Tibial nerve (tissue), 4 donors: ENCODE data around the gene PTPRM. TPM values are rescaled to one million over a fixed set of nuclear protein-coding genes. Genes with fewer than 3 reads are reported as not detected.

ENCODE experiments used
- DNase-seq, 2 donors: peaks; one replicate each; pipeline ENCODE4 v3.0.0-alpha.2; 2019; ENCODE audit warnings: low spot score in 2 of 2
- H3K27ac ChIP-seq, 4 donors: fragments of 200-600 bp; sonication (generic) in 3 of 4; one replicate each; pipeline ENCODE4 v1.5.1; 2017 to 2019; ENCODE audit warnings: mild to moderate bottlenecking in 1 of 4
- H3K27me3 ChIP-seq, 2 donors: fragments of 200-600 bp; sonication (generic) in 1 of 2; one replicate each; pipeline versions ENCODE4 v1.5.1 to v1.6.0; 2017 to 2019
- H3K36me3 ChIP-seq, 3 donors: fragments of 200-600 bp; sonication (generic); one replicate each; pipeline ENCODE4 v1.5.1; 2018 to 2019
- H3K4me1 ChIP-seq, 4 donors: fragments of 200-600 bp; sonication (generic) in 3 of 4; one replicate each; pipeline ENCODE4 v1.5.1; 2017 to 2019
- H3K4me3 ChIP-seq, 4 donors: fragments of 200-600 bp; sonication (generic) in 3 of 4; one replicate each; pipeline ENCODE4 v1.5.1; 2017 to 2019; ENCODE audit warnings: mild to moderate bottlenecking in 1 of 4, moderate library complexity in 1 of 4
- H3K9me3 ChIP-seq, 4 donors: fragments of 200-600 bp; sonication (generic) in 3 of 4; one replicate each; pipeline ENCODE4 v1.5.1; 2017 to 2019
- CTCF ChIP-seq, 5 experiments: fragments of 200-600 bp in 3 of 5; fragments of 450-650 bp in 2 of 5; sonication (generic) in 3 of 5; IDR thresholded peaks; one replicate each; pipeline ENCODE4 v1.5.1; 2016 to 2019; ENCODE audit warnings: antibody characterized with exemption in 5 of 5, mild to moderate bottlenecking in 3 of 5, moderate library complexity in 2 of 5
- EP300 ChIP-seq, 2 donors: sonication (generic); formaldehyde crosslinking; IDR thresholded peaks; one replicate each; pipeline ENCODE4 v1.6.1; 2017; ENCODE audit warnings: antibody characterized with exemption in 2 of 2, mild to moderate bottlenecking in 1 of 2
- POLR2A ChIP-seq, 2 donors: fragments of 450-650 bp; IDR thresholded peaks; one replicate each; pipeline ENCODE4 v1.6.1; 2017; ENCODE audit warnings: antibody characterized with exemption in 2 of 2, mild to moderate bottlenecking in 2 of 2, moderate library complexity in 2 of 2
- WGBS, 2 donors: methylation state at CpG; one replicate each; pipeline ENCODE4 v1.1.5; 2018; 5-methylcytosine and 5-hydroxymethylcytosine counted together
- total RNA-seq, 4 donors: library from RNA; depleted of rRNA; stranded (reverse); fragments of >200 nt; gene quantifications; one replicate each; pipeline ENCODE4 v1.1.0, GENCODE V29; 2016

PTPRM gene
- total RNA-seq, 4 donors from 2014 or later: 62.2 to 92.4 (median 80.7) TPM

- WGBS, 2 donors: 85 to 90% methylated on average over 4 of the region's 4 CpGs
- Histone ChIP-seq H3K4me3 (no peak overlapping the region), H3K9me3 (peaks cover 0 to 5% (median 0%) of the 10 kb centered on the region in 4 donors), H3K27ac (no peak overlapping the region), H3K36me3 (no peaks in the 10 kb centered on the region), H3K27me3 (no peaks in the 10 kb centered on the region), H3K4me1 (no peaks in the 10 kb centered on the region)
- no peak for TF ChIP-seq POLR2A (IDR thresholded peaks at IDR 0.05)
- no peak for TF ChIP-seq CTCF (IDR thresholded peaks at IDR 0.05)
- DNase-seq: no peak
Measured at GRCh38 chr18:7879717-7880116, 312.6 kb downstream of the PTPRM start.

GRCh38 chr18:7885865-7886264 lies 318.7 kb downstream of the PTPRM start:
- no peaks in the 10 kb centered on the region for H3K36me3 ChIP-seq
- WGBS, 2 donors: 63 to 67% methylated on average over 5 of the region's 5 CpGs
- peaks cover 0 to 3% (median 0%) of the 10 kb centered on the region in 4 donors for H3K4me1 ChIP-seq
- no peak overlapping the region for H3K27ac ChIP-seq
- no peaks in the 10 kb centered on the region for H3K27me3 ChIP-seq
- no peak for TF ChIP-seq POLR2A (IDR thresholded peaks at IDR 0.05)
- TF ChIP-seq CTCF (IDR thresholded peaks at IDR 0.05): no peak
- TF ChIP-seq EP300 (IDR thresholded peaks at IDR 0.05): no peak
- H3K9me3 ChIP-seq: no peaks in the 10 kb centered on the region
- no peak overlapping the region for H3K4me3 ChIP-seq
- no peak for DNase-seq

- Histone ChIP-seq H3K4me1 (peaks cover 0 to 3% (median 0%) of the 10 kb centered on the region in 4 donors), H3K36me3 (peaks cover 0 to under 1% (median 0%) of the 10 kb centered on the region in 3 donors), H3K4me3 (no peak overlapping the region), H3K9me3 (no peaks in the 10 kb centered on the region), H3K27me3 (no peaks in the 10 kb centered on the region), H3K27ac (no peak overlapping the region)
- no peak for TF ChIP-seq EP300 (IDR thresholded peaks at IDR 0.05)
- no peak for TF ChIP-seq POLR2A (IDR thresholded peaks at IDR 0.05)
- TF ChIP-seq CTCF (IDR thresholded peaks at IDR 0.05): no peak
- WGBS, 2 donors: 94 to 95% methylated on average over 2 of the region's 2 CpGs
- no peak for DNase-seq
Measured at GRCh38 chr18:7886436-7886835, 319.3 kb downstream of the PTPRM start.

- peaks cover 0 to 3% (median 0%) of the 10 kb centered on the region in 4 donors for H3K4me1 ChIP-seq
- peaks cover 0 to 6% (median 0%) of the 10 kb centered on the region in 3 donors for H3K36me3 ChIP-seq
- no peak overlapping the region for H3K4me3 ChIP-seq
- H3K27me3 ChIP-seq: no peaks in the 10 kb centered on the region
- 94 to 96% methylated on average over 3 of the region's 3 CpGs for WGBS, 2 donors
- no peaks in the 10 kb centered on the region for H3K9me3 ChIP-seq
- TF ChIP-seq CTCF (IDR thresholded peaks at IDR 0.05) (no peak), EP300 (IDR thresholded peaks at IDR 0.05) (no peak), POLR2A (IDR thresholded peaks at IDR 0.05) (no peak)
- H3K27ac ChIP-seq: no peak overlapping the region
- no peak for DNase-seq
Measured at GRCh38 chr18:7889515-7889914, 322.4 kb downstream of the PTPRM start.

- Histone ChIP-seq H3K36me3 (peaks cover 0 to 6% (median 0%) of the 10 kb centered on the region in 3 donors), H3K4me3 (no peak overlapping the region), H3K27me3 (no peaks in the 10 kb centered on the region), H3K27ac (no peak overlapping the region), H3K4me1 (peaks cover 0 to 3% (median 0%) of the 10 kb centered on the region in 4 donors), H3K9me3 (no peaks in the 10 kb centered on the region)
- TF ChIP-seq POLR2A (IDR thresholded peaks at IDR 0.05) (no peak), CTCF (IDR thresholded peaks at IDR 0.05) (no peak), EP300 (IDR thresholded peaks at IDR 0.05) (no peak)
- DNase-seq: no peak
- WGBS, 2 donors: 72 to 76% methylated on average over 2 of the region's 2 CpGs
Measured at GRCh38 chr18:7890075-7890474, 323.0 kb downstream of the PTPRM start.
